ENCODE measurements around the gene GNG12.

DNA sequence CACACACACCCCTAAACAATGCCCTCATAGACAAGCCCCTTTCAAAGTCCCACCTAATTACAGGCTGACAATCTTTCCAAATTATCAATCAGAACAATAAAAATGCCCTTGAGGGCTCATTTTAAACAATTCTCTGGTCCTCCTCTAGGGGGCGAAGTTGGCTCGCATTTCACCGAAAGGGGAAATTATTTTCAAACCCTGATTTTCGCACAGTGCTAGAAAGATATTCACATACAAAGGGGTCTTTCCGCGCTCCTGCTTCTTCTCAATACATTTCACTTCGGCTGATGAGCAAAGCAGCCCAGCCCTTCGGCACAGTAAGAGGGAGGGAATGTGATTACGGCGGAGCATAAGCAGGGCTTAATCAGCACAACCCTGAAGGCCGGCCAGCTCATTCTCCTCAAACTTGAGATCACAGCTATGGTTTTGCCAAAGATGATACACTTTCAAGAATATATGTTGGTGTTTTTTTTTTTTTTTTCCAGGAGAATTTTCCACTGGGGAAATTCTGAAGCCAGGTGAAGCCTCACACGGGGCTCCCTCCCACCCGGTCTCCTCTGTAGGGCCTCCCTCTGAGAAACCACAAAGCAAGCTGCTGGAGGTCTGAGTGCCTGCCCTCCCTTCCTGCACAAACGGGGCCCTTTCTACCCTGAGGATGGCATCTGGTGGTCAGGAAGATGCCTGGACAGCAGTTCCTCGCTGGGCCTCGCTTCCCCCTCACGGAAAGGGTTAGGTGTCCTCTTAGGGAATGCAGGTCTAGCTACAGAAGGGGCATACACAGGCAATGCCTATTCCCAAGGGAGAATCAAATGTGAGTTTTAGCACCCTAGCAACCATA lies 66.9 kb downstream of the GNG12 start:
- TF ChIP-seq, protein P1, sequence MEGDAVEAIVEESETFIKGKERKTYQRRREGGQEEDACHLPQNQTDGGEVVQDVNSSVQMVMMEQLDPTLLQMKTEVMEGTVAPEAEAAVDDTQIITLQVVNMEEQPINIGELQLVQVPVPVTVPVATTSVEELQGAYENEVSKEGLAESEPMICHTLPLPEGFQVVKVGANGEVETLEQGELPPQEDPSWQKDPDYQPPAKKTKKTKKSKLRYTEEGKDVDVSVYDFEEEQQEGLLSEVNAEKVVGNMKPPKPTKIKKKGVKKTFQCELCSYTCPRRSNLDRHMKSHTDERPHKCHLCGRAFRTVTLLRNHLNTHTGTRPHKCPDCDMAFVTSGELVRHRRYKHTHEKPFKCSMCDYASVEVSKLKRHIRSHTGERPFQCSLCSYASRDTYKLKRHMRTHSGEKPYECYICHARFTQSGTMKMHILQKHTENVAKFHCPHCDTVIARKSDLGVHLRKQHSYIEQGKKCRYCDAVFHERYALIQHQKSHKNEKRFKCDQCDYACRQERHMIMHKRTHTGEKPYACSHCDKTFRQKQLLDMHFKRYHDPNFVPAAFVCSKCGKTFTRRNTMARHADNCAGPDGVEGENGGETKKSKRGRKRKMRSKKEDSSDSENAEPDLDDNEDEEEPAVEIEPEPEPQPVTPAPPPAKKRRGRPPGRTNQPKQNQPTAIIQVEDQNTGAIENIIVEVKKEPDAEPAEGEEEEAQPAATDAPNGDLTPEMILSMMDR (IDR thresholded peaks at IDR 0.05), result peak in 5 of 7 experiments; percentile 58 to 86 (median 69)
- TF ChIP-seq POLR2AphosphoS5 (IDR thresholded peaks at IDR 0.05) (peak in 1 of 3 donors; percentile 59), EP300 (IDR thresholded peaks at IDR 0.05) (no peak)

All from stomach (tissue), 4 donors.